Right lung (tissue), 10 donors: Measurements from ENCODE around the gene TIMM23B. TPM values are rescaled to one million over a fixed set of nuclear protein-coding genes. Genes with fewer than 3 reads are reported as not detected.
"Not testable (repeated sequence)": the region's sequence is repeated elsewhere in the genome, so short reads cannot be mapped to it uniquely, and the experiment has no call there.

ENCODE experiments used
- DNase-seq, 2 donors: peaks; one replicate each; pipeline ENCODE4 v3.0.0-alpha.2; 2013
- long read RNA-seq, 8 donors: transcript quantifications; one replicate each; lab custom pipeline, GENCODE V29; 2026
- polyA plus RNA-seq, 5 donors: library from polyadenylated mRNA; unstranded; fragments of 120-200 nt; gene quantifications; one replicate each; pipeline versions ENCODE4 v1.2.1 to v1.2.3, GENCODE V29; 2013; ENCODE audit warnings: inconsistent platforms in 1 of 5, low replicate concordance in 1 of 5; ENCODE audit not compliant: insufficient read length in 5 of 5, insufficient read depth in 1 of 5

TIMM23B gene
- 10 to 100 TPM; 14.1 to 20.1 (median 17.6) TPM for polyA plus RNA-seq
- long read RNA-seq, donor 1, partial matches to known transcripts = 0 of 4 reads
- long read RNA-seq, donor 1, other reads (novel, unspliced or antisense) = 0 of 4 reads
- long read RNA-seq, donor 2, transcript TIMM23B-201 (7 exons, 1,142 nt) = major isoform, 5 of 6 reads
- long read RNA-seq, donor 2, partial matches to known transcripts = 0 of 6 reads
- long read RNA-seq, donor 2, other reads (novel, unspliced or antisense) = 0 of 6 reads
- long read RNA-seq, donor 3 = 0 reads
- long read RNA-seq, donor 4, partial matches to known transcripts = 0 of 2 reads
- long read RNA-seq, donor 4, other reads (novel, unspliced or antisense) = 0 of 2 reads
- long read RNA-seq, donor 5, partial matches to known transcripts = 0 of 1 reads
- long read RNA-seq, donor 5, other reads (novel, unspliced or antisense) = 0 of 1 reads
- long read RNA-seq, donor 6, partial matches to known transcripts = 13 of 15 reads
- long read RNA-seq, donor 6, other reads (novel, unspliced or antisense) = 0 of 15 reads
- long read RNA-seq, donor 7, partial matches to known transcripts = 7 of 10 reads
- long read RNA-seq, donor 7, other reads (novel, unspliced or antisense) = 0 of 10 reads
- long read RNA-seq, donor 8, partial matches to known transcripts = 0 of 3 reads
- long read RNA-seq, donor 8, other reads (novel, unspliced or antisense) = 0 of 3 reads

GRCh38 chr10:49941447-49942338 is at the start of gene TIMM23B, which contains the start of gene PARG:
TIMM23B (plus strand) TSS chr10:49942053; CDS start chr10:49942195, 142 bp downstream.
PARG (minus strand) TSS chr10:49942027; CDS start chr10:49941725, 302 bp downstream.
- peak; percentile 70 to 72 for DNase-seq

- DNase-seq = not testable (repeated sequence)
Measured at GRCh38 chr10:49899999-49900398, 41.9 kb upstream of the TIMM23B start.

GRCh38 chr10:49900406-49900805 is 41.4 kb upstream of the TIMM23B start:
- DNase-seq = not testable (repeated sequence)

GRCh38 chr10:49903829-49904228 is 38.0 kb upstream of the TIMM23B start:
- not testable (repeated sequence) for DNase-seq

GRCh38 chr10:49908290-49909080 is 33.4 kb upstream of the TIMM23B start:
- not testable (repeated sequence) for DNase-seq

- DNase-seq = not testable (repeated sequence)
Measured at GRCh38 chr10:49910295-49910694, 31.6 kb upstream of the TIMM23B start.

- DNase-seq = not testable (repeated sequence)
Measured at GRCh38 chr10:49916451-49916850, 25.4 kb upstream of the TIMM23B start.

GRCh38 chr10:49917927-49918326 is 23.9 kb upstream of the TIMM23B start:
- DNase-seq = not testable (repeated sequence)

- DNase-seq = not testable (repeated sequence)
Measured at GRCh38 chr10:49922041-49922440, 19.8 kb upstream of the TIMM23B start.

- not testable (repeated sequence) for DNase-seq
Measured at GRCh38 chr10:49923572-49923971, 18.3 kb upstream of the TIMM23B start.

- DNase-seq = not testable (repeated sequence)
Measured at GRCh38 chr10:49931276-49931675, 10.6 kb upstream of the TIMM23B start.

- not testable (repeated sequence) for DNase-seq
Measured at GRCh38 chr10:49931959-49932728, 9.7 kb upstream of the TIMM23B start.

- DNase-seq = peak in 1 of 2 donors; percentile 0
Measured at GRCh38 chr10:49942339-49942705, 469 bp downstream of the TIMM23B start.

- DNase-seq = not testable (repeated sequence)
Measured at GRCh38 chr10:49943607-49944006, 1.8 kb downstream of the TIMM23B start.

GRCh38 chr10:49948142-49948541 is 6.3 kb downstream of the TIMM23B start:
- not testable (repeated sequence) for DNase-seq

- DNase-seq = not testable (repeated sequence)
Measured at GRCh38 chr10:49948737-49949136, 6.9 kb downstream of the TIMM23B start.

GRCh38 chr10:49952006-49952405 is 10.2 kb downstream of the TIMM23B start:
- DNase-seq = not testable (repeated sequence)

- not testable (repeated sequence) for DNase-seq
Measured at GRCh38 chr10:49953122-49953521, 11.3 kb downstream of the TIMM23B start.

GRCh38 chr10:49970331-49970857 is 28.5 kb downstream of the TIMM23B start:
- not testable (repeated sequence) for DNase-seq
